Liver (tissue), 3 donors: Measurements from ENCODE around the gene TSC1.
"Not testable (repeated sequence)": the region's sequence is repeated elsewhere in the genome, so short reads cannot be mapped to it uniquely, and the experiment has no call there.

Experiments
- CTCF ChIP-seq: fragments of 150-350 bp; IDR thresholded peaks from 2 replicates; pipeline ENCODE4 v1.5.1; 2017; ENCODE audit warnings: improper control_type of control experiment, low read depth, low read length; ENCODE audit not compliant: missing input control
- NR2F2 ChIP-seq: IDR thresholded peaks from 2 replicates; pipeline ENCODE4 v1.6.1; 2016; ENCODE audit warnings: antibody characterized with exemption
- donor health status: healthy.
- donor health status: healthy.

GRCh38 chr9:132989998-132990557 lies 45.7 kb upstream of the TSC1 start:
- TF ChIP-seq CTCF, NR2F2: not testable (repeated sequence)
